Osteocyte (in vitro differentiated cells): ENCODE data around the gene ANKAR. TPM values are rescaled to one million over a fixed set of nuclear protein-coding genes. Genes with fewer than 3 reads are reported as not detected.
"Not testable (repeated sequence)": the region's sequence is repeated elsewhere in the genome, so short reads cannot be mapped to it uniquely, and the experiment has no call there.

Source experiments
- DNase-seq: peaks from one replicate; pipeline ENCODE4 v3.0.0; 2021; ENCODE audit warnings: mixed read lengths; ENCODE audit not compliant: unreplicated experiment; ENCODE audit errors: extremely low spot score
- H3K27ac Mint-ChIP-seq: one replicate; pipeline ENCODE4 v1.8.0; 2021; ENCODE audit warnings: mild to moderate bottlenecking, mixed read lengths; ENCODE audit not compliant: unreplicated experiment
- H3K27me3 Mint-ChIP-seq: one replicate; pipeline ENCODE4 v1.8.0; 2021; ENCODE audit warnings: mixed read lengths; ENCODE audit not compliant: unreplicated experiment
- H3K36me3 Mint-ChIP-seq: one replicate; pipeline ENCODE4 v1.8.0; 2021; ENCODE audit warnings: mixed read lengths; ENCODE audit not compliant: unreplicated experiment
- H3K4me1 Mint-ChIP-seq: one replicate; pipeline ENCODE4 v1.8.0; 2021; ENCODE audit warnings: mixed read lengths; ENCODE audit not compliant: unreplicated experiment
- H3K4me3 Mint-ChIP-seq: one replicate; pipeline ENCODE4 v1.8.0; 2021; ENCODE audit warnings: mild to moderate bottlenecking, moderate library complexity, mixed read lengths; ENCODE audit not compliant: unreplicated experiment
- H3K9me3 Mint-ChIP-seq: one replicate; pipeline ENCODE4 v1.8.0; 2021; ENCODE audit warnings: mixed read lengths; ENCODE audit not compliant: unreplicated experiment
- total RNA-seq: library from RNA; stranded (reverse); gene quantifications from 2 replicates; pipeline ENCODE4 v1.2.1, GENCODE V29; 2021
- TF ChIP-seq, protein P1 (sequence below): fragments of 200-600 bp; sonication (generic); IDR thresholded peaks from 2 replicates; pipeline ENCODE4 v1.5.0; 2021; ENCODE audit warnings: antibody characterized with exemption, mild to moderate bottlenecking, moderate library complexity

The ANKAR gene
- total RNA-seq, 1 donor from 2014 or later, result 5.7 TPM

DNA sequence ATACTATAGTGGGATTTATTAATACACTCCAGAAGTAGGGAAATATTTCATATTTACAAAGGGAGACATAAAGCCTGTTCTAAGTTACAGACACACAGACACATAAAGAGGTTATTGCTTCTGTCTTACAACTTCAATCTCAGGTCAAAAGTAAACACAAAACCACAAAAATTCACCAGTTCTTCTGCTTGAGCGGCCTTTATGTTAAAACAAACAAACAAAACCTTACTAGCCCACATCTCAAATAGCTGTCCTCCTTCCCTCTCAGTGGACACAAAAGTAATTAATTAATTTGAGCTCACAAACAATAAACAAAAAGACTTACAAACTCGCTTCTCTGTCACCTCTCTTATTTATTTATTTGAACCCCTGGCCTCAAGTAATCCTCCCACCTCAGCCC lies 14.7 kb upstream of the ANKAR start:
- no peaks in the 10 kb centered on the region for H3K36me3 Mint-ChIP-seq
- no peak overlapping the region for H3K27ac Mint-ChIP-seq
- H3K4me3 Mint-ChIP-seq, result no peak overlapping the region
- H3K27me3 Mint-ChIP-seq, result peaks cover 8% of the 10 kb centered on the region
- no peak for DNase-seq
- TF ChIP-seq, protein P1, sequence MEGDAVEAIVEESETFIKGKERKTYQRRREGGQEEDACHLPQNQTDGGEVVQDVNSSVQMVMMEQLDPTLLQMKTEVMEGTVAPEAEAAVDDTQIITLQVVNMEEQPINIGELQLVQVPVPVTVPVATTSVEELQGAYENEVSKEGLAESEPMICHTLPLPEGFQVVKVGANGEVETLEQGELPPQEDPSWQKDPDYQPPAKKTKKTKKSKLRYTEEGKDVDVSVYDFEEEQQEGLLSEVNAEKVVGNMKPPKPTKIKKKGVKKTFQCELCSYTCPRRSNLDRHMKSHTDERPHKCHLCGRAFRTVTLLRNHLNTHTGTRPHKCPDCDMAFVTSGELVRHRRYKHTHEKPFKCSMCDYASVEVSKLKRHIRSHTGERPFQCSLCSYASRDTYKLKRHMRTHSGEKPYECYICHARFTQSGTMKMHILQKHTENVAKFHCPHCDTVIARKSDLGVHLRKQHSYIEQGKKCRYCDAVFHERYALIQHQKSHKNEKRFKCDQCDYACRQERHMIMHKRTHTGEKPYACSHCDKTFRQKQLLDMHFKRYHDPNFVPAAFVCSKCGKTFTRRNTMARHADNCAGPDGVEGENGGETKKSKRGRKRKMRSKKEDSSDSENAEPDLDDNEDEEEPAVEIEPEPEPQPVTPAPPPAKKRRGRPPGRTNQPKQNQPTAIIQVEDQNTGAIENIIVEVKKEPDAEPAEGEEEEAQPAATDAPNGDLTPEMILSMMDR, result no peak
- H3K9me3 Mint-ChIP-seq, result no peaks in the 10 kb centered on the region
- H3K4me1 Mint-ChIP-seq, result peaks cover 12% of the 10 kb centered on the region

DNA sequence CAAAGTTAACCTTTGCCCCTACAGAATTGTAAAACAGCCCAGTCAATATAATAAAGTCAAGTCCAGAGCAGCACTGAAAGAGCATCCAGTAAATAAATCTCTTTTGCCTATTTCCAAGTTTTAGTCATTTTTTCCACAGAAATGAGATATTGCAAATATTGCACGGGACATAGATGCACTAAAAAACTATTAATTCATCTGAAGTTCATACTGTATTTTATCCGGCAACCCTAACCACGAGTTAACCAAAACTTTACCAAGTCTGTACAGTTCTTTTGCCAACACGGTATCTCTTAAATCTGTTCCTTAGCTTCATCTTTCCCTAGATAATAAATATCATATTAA lies 13.7 kb upstream of the ANKAR start:
- TF ChIP-seq, protein P1, result no peak
- H3K4me3 Mint-ChIP-seq, result no peak overlapping the region
- H3K4me1 Mint-ChIP-seq, result peaks cover 12% of the 10 kb centered on the region
- H3K36me3 Mint-ChIP-seq, result peaks cover under 1% of the 10 kb centered on the region
- H3K27ac Mint-ChIP-seq, result no peak overlapping the region
- H3K9me3 Mint-ChIP-seq, result no peaks in the 10 kb centered on the region
- H3K27me3 Mint-ChIP-seq, result peaks cover 8% of the 10 kb centered on the region
- no peak for DNase-seq

DNA sequence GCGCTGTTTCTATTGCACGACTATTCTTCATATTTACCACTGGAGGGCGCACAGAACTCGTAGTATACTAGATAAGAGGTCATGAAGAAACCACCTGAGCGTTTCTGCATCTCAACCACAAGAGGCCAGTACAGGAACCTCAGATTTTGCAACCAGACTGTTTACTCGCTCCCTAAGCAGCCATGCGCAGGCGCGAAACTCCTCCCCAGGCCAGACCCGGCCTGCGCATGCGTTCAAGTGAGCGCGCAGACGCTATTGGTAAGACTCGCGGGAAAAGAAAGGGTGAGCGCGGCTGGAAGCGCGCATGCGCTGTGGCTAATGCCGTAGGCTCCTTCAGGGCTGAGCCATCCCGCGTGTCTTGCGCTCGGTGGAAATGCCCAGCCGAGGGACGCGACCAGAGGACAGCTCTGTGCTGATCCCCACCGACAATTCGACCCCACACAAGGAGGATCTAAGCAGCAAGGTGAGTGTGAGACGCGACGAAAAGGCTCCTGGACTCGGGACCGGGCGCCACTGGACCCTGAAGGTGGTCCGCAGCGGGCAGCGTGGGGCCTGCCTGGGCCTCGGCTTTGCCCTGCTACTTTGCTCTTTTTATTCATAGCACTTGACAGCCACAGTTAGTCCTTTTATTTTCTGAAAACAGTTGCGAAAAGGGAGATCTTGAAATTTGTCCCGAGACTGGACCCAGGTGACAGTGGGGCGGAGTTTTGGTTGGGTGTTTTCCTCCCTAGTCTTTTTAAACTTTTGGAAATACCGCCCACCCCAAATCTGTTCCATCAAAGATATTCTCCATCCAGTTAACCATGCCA lies 13.1 kb upstream of the ANKAR start, which contains the start of gene ASNSD1:
TSS of gene ASNSD1 (plus strand) at position 312 of the 809 bp plus-strand sequence. CDS start 4,674 bp downstream, outside the sequence.
- peaks cover 6% of the 10 kb centered on the region for H3K36me3 Mint-ChIP-seq
- no peak within 1 kb of the TSS for H3K4me3 Mint-ChIP-seq
- H3K27me3 Mint-ChIP-seq, result peaks cover 8% of the 10 kb centered on the region
- H3K9me3 Mint-ChIP-seq, result no peaks in the 10 kb centered on the region
- DNase-seq, result peak; percentile 100
- H3K4me1 Mint-ChIP-seq, result peaks cover 12% of the 10 kb centered on the region
- no peak within 1 kb of the TSS for H3K27ac Mint-ChIP-seq
- TF ChIP-seq, protein P1, result peak; percentile 95

GRCh38 chr2:189661957-189662321 lies 12.5 kb upstream of the ANKAR start:
- DNase-seq, result no peak
- peaks cover 9% of the 10 kb centered on the region for H3K36me3 Mint-ChIP-seq
- H3K4me3 Mint-ChIP-seq, result no peak overlapping the region
- H3K27me3 Mint-ChIP-seq, result peaks cover 6% of the 10 kb centered on the region
- H3K4me1 Mint-ChIP-seq, result peaks cover 12% of the 10 kb centered on the region
- H3K9me3 Mint-ChIP-seq, result no peaks in the 10 kb centered on the region
- TF ChIP-seq, protein P1, result no peak
- H3K27ac Mint-ChIP-seq, result no peak overlapping the region

GRCh38 chr2:189662669-189663226 lies 11.7 kb upstream of the ANKAR start:
- Mint-ChIP-seq H3K27ac (no peak overlapping the region), H3K4me3 (no peak overlapping the region), H3K27me3 (peaks cover 6% of the 10 kb centered on the region), H3K4me1 (peaks cover 12% of the 10 kb centered on the region), H3K9me3 (no peaks in the 10 kb centered on the region), H3K36me3 (peaks cover 17% of the 10 kb centered on the region)
- DNase-seq, result no peak
- TF ChIP-seq, protein P1, result no peak

DNA sequence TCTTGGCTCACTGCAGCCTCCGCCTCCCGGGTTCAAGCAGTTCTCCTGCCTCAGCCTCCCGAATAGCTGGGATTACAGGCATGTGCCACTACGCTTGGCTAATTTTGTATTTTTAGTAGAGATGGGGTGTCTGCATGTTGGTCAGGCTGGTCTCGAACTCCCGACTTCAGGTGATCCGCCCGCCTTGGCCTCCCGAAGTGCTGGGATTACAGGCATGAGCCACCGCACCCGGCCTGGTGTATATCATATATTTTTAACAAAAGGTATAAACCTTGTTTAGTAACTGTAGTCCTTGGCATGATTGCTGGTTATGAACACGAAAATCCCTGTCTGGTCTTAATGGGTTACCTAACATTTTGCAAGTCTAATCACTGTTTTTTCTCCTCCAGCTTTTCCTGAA lies 11.2 kb upstream of the ANKAR start:
- peaks cover 12% of the 10 kb centered on the region for H3K4me1 Mint-ChIP-seq
- H3K27me3 Mint-ChIP-seq, H3K4me3 Mint-ChIP-seq, DNase-seq, H3K27ac Mint-ChIP-seq, H3K9me3 Mint-ChIP-seq: not testable (repeated sequence)
- H3K36me3 Mint-ChIP-seq, result peaks cover 18% of the 10 kb centered on the region
